Omental fat pad (tissue), 4 donors: ENCODE measurements around the gene SHISA7. TPM values are rescaled to one million over a fixed set of nuclear protein-coding genes. Genes with fewer than 3 reads are reported as not detected.

Source experiments
- ATAC-seq: fragments of 150-250 bp; one replicate; pipeline ENCODE4 v1.9.1; 2016; ENCODE audit warnings: mild to moderate bottlenecking, moderate library complexity; ENCODE audit not compliant: low FRiP score
- DNase-seq: peaks from one replicate; pipeline ENCODE4 v3.0.0-alpha.2; 2019; ENCODE audit warnings: low spot score
- total RNA-seq, 4 donors: library from RNA; depleted of rRNA; stranded (reverse); fragments of >200 nt; gene quantifications; one replicate each; pipeline ENCODE4 v1.1.0, GENCODE V29; 2016
- TF ChIP-seq, protein P1 (sequence below), 3 donors: fragments of 450-650 bp; IDR thresholded peaks; one replicate each; pipeline ENCODE4 v1.5.1; 2016 to 2017; ENCODE audit warnings: antibody characterized with exemption in 3 of 3, mild to moderate bottlenecking in 3 of 3, moderate library complexity in 2 of 3

The SHISA7 gene
- total RNA-seq, 4 donors from 2014 or later = not detected

DNA sequence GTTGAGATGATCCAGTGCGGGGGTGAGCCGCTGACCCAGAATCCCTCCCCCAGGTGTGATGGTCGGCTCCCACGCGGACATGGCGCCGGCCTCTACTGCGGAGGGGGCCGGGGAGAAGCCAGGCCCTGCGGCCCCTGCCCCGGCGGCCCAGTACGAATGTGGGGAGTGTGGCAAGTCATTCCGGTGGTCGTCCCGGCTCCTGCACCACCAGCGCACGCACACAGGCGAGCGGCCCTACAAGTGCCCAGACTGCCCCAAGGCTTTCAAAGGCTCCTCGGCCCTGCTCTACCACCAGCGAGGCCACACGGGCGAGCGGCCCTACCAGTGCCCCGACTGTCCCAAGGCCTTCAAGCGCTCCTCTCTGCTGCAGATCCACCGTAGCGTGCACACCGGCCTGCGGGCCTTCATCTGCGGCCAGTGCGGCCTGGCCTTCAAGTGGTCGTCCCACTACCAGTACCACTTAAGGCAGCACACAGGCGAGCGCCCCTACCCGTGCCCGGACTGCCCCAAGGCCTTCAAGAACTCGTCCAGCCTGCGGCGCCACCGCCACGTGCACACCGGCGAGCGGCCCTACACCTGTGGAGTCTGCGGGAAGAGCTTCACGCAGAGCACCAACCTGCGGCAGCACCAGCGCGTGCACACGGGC, 38.2 kb upstream of the SHISA7 start:
- ATAC-seq (no peak), DNase-seq (no peak)
- TF ChIP-seq, protein P1, sequence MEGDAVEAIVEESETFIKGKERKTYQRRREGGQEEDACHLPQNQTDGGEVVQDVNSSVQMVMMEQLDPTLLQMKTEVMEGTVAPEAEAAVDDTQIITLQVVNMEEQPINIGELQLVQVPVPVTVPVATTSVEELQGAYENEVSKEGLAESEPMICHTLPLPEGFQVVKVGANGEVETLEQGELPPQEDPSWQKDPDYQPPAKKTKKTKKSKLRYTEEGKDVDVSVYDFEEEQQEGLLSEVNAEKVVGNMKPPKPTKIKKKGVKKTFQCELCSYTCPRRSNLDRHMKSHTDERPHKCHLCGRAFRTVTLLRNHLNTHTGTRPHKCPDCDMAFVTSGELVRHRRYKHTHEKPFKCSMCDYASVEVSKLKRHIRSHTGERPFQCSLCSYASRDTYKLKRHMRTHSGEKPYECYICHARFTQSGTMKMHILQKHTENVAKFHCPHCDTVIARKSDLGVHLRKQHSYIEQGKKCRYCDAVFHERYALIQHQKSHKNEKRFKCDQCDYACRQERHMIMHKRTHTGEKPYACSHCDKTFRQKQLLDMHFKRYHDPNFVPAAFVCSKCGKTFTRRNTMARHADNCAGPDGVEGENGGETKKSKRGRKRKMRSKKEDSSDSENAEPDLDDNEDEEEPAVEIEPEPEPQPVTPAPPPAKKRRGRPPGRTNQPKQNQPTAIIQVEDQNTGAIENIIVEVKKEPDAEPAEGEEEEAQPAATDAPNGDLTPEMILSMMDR (IDR thresholded peaks at IDR 0.05) = no peak

DNA sequence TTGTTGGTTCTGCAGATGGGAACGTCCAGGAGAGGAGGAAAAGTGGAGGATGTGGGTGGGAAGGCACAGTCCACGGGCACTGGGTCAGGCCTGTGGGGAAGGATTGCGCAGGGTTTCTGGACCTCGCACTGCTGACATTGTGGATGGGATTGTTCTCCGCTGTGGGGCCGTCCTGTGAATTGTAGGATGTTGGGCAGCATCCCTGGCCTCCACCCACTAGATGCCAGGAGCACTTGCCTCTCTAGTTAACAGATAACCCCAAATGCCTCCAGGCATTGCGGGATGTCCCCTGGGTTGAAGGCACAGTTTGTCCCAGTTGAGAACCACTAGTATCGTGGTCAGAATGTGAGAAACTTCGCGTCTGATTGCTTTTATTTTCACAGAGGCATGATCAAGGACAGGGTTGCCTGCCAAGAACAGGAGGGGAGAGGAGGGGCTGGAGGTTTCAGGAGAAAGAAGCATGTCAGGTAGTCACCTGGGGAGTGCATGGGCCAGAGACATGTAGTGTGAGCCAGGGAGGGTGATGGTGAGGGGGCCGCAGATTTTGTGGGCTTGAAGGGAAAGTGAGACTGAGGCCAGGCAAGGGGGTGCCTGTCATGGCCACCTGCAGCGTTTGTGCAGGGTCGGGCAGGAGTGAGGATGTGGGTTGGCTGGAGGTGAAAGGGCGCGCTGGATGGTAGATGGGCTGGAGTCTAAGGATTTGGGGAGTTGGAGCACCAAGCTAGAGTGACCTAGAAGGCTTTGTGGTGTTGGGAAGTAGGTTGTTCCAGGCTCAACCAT, 36.5 kb upstream of the SHISA7 start:
- TF ChIP-seq, protein P1 (IDR thresholded peaks at IDR 0.05) = no peak
- DNase-seq (no peak), ATAC-seq (no peak)

- no peak for ATAC-seq
- DNase-seq = no peak
- TF ChIP-seq, protein P1 (IDR thresholded peaks at IDR 0.05) = no peak
These were observed 35.9 kb upstream of the SHISA7 start for GRCh38 chr19:55479045-55479444.

DNA sequence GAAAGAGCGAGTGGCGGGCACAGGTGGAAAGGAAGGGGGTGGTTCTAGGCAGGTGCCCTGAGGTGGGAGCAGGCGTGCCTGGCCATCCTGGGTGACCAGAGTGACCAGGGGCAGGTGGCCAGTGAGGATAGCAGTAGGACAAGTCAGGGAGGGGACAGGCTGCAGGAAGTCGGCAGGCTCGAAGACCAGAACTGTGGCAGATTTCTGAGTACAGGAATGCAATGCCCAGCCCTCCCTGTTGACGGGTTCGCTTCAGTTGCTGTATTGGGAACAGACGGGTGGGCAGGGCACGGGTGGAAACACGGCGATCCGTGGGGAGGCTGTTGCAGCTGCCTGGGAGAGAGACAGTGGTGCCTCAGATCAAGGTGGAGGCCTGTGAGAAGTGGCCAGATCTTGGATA, 35.3 kb upstream of the SHISA7 start:
- ATAC-seq (no peak), DNase-seq (no peak)
- TF ChIP-seq, protein P1 (IDR thresholded peaks at IDR 0.05) = no peak

DNA sequence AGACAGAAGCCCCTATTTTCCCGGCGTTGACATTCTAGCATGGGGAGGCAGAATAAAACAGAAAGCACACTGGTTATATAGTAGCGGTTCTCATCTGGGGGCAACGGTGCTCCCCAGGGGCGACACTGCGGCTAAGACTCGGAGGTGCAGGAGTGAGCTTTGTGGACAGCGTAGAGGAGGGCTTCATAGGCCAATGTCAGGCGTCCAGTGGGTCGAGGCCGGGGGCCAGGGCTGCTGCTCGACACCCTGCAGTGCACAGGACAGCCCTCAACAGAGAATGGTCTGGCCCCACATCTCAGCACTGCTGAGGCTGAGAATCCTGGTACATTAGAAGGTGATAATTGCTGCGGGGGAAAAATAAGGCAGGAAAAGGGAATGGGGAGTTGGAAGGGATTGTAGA, 34.8 kb upstream of the SHISA7 start:
- no peak for DNase-seq

DNA sequence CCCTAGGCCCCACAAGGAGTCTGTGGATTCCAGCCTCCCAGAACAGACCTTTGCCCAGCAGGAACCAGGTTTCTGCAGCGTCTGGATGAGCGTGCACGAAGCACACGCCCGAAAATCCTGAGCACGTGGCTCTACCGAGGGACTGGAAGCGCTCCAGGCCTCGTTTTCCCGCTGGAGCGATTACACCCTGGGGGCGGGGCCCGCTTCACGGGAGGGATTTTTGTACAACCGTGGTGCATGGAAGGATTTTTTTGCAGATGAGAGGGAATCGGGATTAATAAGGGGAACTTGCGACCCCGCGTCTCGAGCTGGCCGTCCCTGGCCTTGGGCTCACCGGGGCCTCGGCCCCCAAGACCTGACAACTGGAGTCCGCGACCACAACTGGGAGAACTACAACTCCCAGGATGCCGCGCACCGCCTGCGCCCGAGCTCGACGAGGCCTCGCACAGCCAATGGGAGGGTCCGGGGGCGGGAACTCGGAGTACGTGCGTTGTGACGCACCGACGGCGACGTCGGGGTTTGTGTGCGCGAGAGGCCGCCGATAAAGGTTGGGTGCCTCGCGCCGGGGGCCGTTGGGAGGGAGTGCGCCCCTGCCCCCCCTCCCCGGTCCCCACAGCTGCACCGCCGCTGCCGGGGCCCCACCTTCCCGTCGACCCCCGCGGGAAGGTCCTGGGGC, 33.1 kb upstream of the SHISA7 start, which contains the start of gene ZNF628:
TSS of gene ZNF628 (plus strand) at position 518 of the 676 bp plus-strand sequence. CDS start 3,294 bp downstream, outside the sequence.
- TF ChIP-seq, protein P1 (IDR thresholded peaks at IDR 0.05) = no peak
- peak; percentile 92 for ATAC-seq
- peak; percentile 89 for DNase-seq

More for the DNA sequence above, 34.8 kb upstream of the SHISA7 start:
- TF ChIP-seq, protein P1 (IDR thresholded peaks at IDR 0.05) = no peak
- no peak for ATAC-seq
